Cardiac ventricle fibroblast (primary cell): ENCODE results near the gene ARHGAP30. TPM values are rescaled to one million over a fixed set of nuclear protein-coding genes. Genes with fewer than 3 reads are reported as not detected.

Source experiments
- total RNA-seq: library from RNA; depleted of rRNA; stranded (reverse); fragments of >200 nt; gene quantifications from 2 replicates; pipeline ENCODE4 v1.2.3, GENCODE V29; 2015

ARHGAP30 gene
- not detected in 2 replicates for total RNA-seq

DNA sequence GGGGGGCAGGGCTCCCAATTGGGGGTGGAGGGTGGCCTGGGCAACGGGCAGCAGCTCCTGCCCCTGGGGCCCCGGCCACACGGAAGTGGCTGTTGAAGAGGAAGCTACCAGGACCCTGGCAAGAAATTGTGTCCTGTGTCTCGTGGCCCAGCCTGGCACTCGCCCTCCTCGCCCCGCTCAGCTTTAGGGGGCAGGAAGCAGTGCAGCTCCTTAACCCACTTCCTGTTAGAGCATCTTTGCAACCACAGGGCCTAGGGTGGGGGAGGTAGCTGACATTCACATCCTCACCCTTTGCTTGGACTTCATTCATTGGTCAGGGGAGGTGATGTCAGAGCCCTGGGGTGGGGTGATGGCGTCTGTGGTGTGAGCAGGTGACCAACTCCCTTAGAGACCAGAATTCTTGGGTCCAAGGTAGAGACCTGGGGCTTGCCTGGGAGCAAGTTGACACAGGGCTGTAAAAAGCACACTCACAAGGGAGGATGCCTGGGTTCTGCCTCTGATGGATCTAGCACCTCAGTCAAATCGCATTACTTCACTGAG lies at the start of gene ARHGAP30:
TSS of gene ARHGAP30 (minus strand) at position 161 of the 540 bp plus-strand sequence. CDS start 267 bp downstream, outside the sequence.

GRCh38 chr1:161117759-161118581 lies 48.3 kb upstream of the ARHGAP30 start, which contains the start of the genes NIT1 and PFDN2:
NIT1 (plus strand) TSS chr1:161118105; CDS start chr1:161118177, 72 bp downstream.
PFDN2 (minus strand) TSS chr1:161118037; CDS start chr1:161118026, 11 bp downstream.

GRCh38 chr1:161098210-161099068 lies 28.7 kb upstream of the ARHGAP30 start, which contains the start of gene KLHDC9:
KLHDC9 (plus strand) TSS chr1:161098361; CDS start chr1:161098536, 175 bp downstream.

GRCh38 chr1:161089251-161089924 lies 19.7 kb upstream of the ARHGAP30 start, which contains the start of gene NECTIN4:
NECTIN4 (minus strand) TSS chr1:161089558; CDS start chr1:161089296, 262 bp downstream.

DNA sequence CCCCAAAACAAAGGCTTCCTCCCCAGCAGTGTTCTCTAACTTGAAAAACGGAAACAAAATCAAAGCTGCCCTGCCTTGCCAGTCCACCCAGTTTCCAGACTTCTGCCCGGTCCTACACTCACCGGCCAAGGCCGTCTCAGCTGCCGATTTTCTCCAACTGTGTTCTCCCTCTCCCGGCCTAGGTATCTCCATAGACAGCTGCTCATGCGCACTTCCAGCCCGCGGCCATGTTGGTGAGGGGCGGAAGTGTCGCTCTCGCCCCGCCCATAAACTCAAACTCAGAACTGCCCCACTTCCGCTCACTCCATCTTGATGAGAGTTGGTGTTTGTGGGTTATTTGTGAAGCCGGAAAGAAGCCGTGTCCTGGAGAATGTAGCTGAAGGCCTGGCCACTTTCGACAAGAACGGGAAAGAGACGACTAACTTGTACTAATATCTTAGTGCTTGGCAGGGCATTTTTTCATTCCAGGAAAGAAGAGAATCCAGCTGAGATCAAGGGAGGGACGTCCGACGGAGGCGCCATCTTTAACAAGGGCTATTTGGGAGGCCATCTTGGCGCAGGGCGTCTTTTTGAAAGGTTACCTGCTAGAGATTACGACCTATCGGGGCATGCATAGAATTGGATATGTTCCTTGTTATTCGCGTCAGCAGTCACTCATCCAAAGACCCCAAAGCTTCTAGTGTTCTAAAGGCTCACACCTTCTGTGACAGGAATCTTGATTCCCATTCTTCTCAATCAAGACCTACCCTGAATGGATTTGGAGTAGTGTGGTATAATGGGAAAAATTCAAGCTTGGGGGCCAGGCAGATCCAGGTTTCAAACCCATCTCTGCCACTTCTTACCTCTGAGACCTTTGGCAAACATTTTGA lies 23.7 kb downstream of the ARHGAP30 start, which contains the start of gene USF1:
TSS of gene USF1 (minus strand) at position 242 of the 869 bp plus-strand sequence. CDS start 2,702 bp downstream, outside the sequence.

DNA sequence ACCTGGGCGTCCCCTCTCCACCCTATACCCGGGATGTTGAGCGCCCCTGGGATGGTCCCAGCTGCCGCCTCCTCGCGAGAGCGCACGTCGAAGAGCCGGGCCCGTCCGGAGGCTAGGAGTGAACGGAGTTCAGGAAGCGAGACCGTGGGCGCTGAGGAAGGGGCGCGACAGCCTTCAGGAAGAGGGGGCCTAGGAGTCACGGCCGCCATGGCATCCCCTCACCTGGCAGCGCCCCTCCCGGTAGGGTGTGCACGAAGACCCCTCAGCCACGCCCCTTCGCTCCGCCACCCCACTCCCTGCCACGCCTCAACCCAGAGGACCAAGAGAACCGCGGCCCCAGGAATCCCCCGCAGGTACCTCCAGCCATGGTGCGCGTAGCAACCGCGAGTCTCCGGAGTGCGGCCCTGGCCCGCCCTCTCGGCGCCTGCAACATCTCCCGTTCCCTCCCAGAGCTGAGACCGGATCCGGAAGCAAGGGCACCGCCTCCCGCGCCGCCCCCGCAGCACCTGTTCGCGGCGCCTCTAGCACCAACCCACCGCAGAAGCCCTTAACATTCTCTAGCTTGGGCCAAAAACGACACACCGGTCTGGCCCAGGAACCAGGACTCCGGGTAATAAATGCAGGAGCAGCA lies 31.1 kb downstream of the ARHGAP30 start, which contains the start of gene TSTD1:
TSS of gene TSTD1 (minus strand) at position 442 of the 631 bp plus-strand sequence. CDS start at position 367, 75 bp downstream.

GRCh38 chr1:161020509-161021164 lies 49.1 kb downstream of the ARHGAP30 start, which contains the start of gene F11R:
F11R (minus strand) TSS chr1:161021152; CDS start chr1:161021073, 79 bp downstream.

Other genes with a start within 250 kb of the ARHGAP30 start
- gene CD244, start 207.0 kb downstream of the ARHGAP30 start, total RNA-seq, result not detected in 2 replicates
- 0.37 TPM in 1 of 2 replicates, not detected in the other for gene ITLN1, start 184.7 kb downstream of the ARHGAP30 start, total RNA-seq
- not detected in 2 replicates for gene ITLN2, start 115.1 kb downstream of the ARHGAP30 start, total RNA-seq
- gene F11R, start 48.7 kb downstream of the ARHGAP30 start, total RNA-seq, result 4.1 and 10.9 TPM in 2 replicates
- 14.5 and 21.0 TPM in 2 replicates for gene TSTD1, start 30.9 kb downstream of the ARHGAP30 start, total RNA-seq
- 25.1 and 30.8 TPM in 2 replicates for gene USF1, start 23.9 kb downstream of the ARHGAP30 start, total RNA-seq
- gene NECTIN4, start 19.7 kb upstream of the ARHGAP30 start, total RNA-seq, result 0.10 TPM in 1 of 2 replicates, not detected in the other
- gene KLHDC9, start 28.5 kb upstream of the ARHGAP30 start, total RNA-seq, result 2.0 and 2.6 TPM in 2 replicates
- 34.9 and 36.8 TPM in 2 replicates for gene PFDN2, start 48.1 kb upstream of the ARHGAP30 start, total RNA-seq
- gene NIT1, start 48.2 kb upstream of the ARHGAP30 start, total RNA-seq, result 12.6 and 18.6 TPM in 2 replicates
- 26.5 and 28.1 TPM in 2 replicates for gene DEDD, start 62.8 kb upstream of the ARHGAP30 start, total RNA-seq
- 79.6 and 90.7 TPM in 2 replicates for gene UFC1, start 84.1 kb upstream of the ARHGAP30 start, total RNA-seq
- gene USP21, start 89.6 kb upstream of the ARHGAP30 start, total RNA-seq, result 11.8 and 16.2 TPM in 2 replicates
- 6.2 and 7.9 TPM in 2 replicates for gene PPOX, start 96.5 kb upstream of the ARHGAP30 start, total RNA-seq
- gene B4GALT3, start 107.6 kb upstream of the ARHGAP30 start, total RNA-seq, result 17.4 and 22.2 TPM in 2 replicates
- 2.2 and 3.6 TPM in 2 replicates for gene ADAMTS4, start 129.2 kb upstream of the ARHGAP30 start, total RNA-seq
- 73.1 and 95.8 TPM in 2 replicates for gene NDUFS2, start 132.5 kb upstream of the ARHGAP30 start, total RNA-seq
- gene FCER1G, start 145.4 kb upstream of the ARHGAP30 start, total RNA-seq, result not detected in 2 replicates
- gene APOA2, start 153.7 kb upstream of the ARHGAP30 start, total RNA-seq, result not detected in 2 replicates
- 2.7 and 5.8 TPM in 2 replicates for gene TOMM40L, start 156.2 kb upstream of the ARHGAP30 start, total RNA-seq
- gene NR1I3, start 168.3 kb upstream of the ARHGAP30 start, total RNA-seq, result not detected in 2 replicates
- gene PCP4L1, start 188.9 kb upstream of the ARHGAP30 start, total RNA-seq, result not detected in 2 replicates
- gene MPZ, start 240.1 kb upstream of the ARHGAP30 start, total RNA-seq, result 0.44 and 0.50 TPM in 2 replicates
- 133 and 154 TPM in 2 replicates for gene SDHC, start 244.5 kb upstream of the ARHGAP30 start, total RNA-seq